Ovary (tissue), 3 donors: ENCODE data around the gene USP19.

Experiments
- EP300 ChIP-seq: sonication (generic); formaldehyde crosslinking; IDR thresholded peaks from one replicate; pipeline ENCODE4 v1.6.1; 2017; ENCODE audit warnings: antibody characterized with exemption
- TF ChIP-seq, protein P1 (sequence below), 3 donors: fragments of 450-650 bp in 2 of 3; fragments of 200-600 bp in 1 of 3; IDR thresholded peaks; one replicate each; pipeline versions ENCODE4 v1.5.1 to v1.8.0; 2016 to 2022; ENCODE audit warnings: antibody characterized with exemption in 3 of 3, mild to moderate bottlenecking in 1 of 3
- donor health status: DM: no; HTN: no; CAD: no.

DNA sequence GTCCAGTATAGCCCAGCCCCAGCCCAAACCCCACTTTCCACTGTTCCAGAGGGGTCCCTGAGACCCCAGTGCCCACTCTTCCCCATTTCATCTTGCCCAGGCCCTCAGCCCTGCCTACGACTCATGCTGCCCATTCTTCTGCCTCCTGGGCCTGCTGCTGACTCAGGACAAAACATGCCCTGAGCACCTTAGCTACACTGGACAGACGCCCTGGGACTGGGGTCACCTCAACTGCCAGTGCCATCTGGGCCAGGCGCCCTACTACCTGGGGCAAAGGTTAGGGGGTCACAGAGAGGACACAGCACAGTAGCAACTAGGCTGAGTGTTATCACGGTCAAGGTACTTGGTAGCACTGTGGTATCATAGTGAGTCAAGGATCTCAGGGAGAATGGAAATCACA lies 14.9 kb upstream of the USP19 start:
- TF ChIP-seq, protein P1, sequence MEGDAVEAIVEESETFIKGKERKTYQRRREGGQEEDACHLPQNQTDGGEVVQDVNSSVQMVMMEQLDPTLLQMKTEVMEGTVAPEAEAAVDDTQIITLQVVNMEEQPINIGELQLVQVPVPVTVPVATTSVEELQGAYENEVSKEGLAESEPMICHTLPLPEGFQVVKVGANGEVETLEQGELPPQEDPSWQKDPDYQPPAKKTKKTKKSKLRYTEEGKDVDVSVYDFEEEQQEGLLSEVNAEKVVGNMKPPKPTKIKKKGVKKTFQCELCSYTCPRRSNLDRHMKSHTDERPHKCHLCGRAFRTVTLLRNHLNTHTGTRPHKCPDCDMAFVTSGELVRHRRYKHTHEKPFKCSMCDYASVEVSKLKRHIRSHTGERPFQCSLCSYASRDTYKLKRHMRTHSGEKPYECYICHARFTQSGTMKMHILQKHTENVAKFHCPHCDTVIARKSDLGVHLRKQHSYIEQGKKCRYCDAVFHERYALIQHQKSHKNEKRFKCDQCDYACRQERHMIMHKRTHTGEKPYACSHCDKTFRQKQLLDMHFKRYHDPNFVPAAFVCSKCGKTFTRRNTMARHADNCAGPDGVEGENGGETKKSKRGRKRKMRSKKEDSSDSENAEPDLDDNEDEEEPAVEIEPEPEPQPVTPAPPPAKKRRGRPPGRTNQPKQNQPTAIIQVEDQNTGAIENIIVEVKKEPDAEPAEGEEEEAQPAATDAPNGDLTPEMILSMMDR (IDR thresholded peaks at IDR 0.05), result no peak
- TF ChIP-seq EP300, result no peak
